ENCODE data around the gene CPA5. TPM values are rescaled to one million over a fixed set of nuclear protein-coding genes. Genes with fewer than 3 reads are reported as not detected.

Gene CPA5
- total RNA-seq, 1 donor: not detected

DNA sequence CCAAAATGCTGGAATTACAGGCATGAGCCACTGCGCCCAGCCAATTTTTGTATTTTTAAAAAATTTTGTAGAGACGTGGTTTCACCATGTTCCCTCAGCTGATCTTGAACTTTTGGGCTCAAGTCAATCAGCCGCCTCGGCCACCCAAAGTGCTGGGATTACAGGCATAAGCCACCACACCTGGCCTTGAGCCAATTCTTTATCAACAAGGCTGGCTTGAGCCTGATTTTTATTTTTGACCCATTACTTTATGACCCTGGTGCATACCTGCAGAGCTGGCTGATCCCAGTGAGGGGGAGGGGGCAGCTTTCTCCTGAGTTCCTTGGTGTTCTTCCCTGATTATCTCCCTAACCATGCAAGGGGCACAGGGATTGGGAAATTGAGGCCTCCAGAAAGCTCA lies 19.8 kb downstream of the CPA5 start:
- no peak overlapping the region for H3K4me3 ChIP-seq (ENCODE audit: low read depth, low read length)
- no peak for DNase-seq (ENCODE audit: low read depth)
- TF ChIP-seq CTCF (IDR thresholded peaks at IDR 0.05; ENCODE audit: insufficient read depth, low read depth, low read length): no peak

DNA sequence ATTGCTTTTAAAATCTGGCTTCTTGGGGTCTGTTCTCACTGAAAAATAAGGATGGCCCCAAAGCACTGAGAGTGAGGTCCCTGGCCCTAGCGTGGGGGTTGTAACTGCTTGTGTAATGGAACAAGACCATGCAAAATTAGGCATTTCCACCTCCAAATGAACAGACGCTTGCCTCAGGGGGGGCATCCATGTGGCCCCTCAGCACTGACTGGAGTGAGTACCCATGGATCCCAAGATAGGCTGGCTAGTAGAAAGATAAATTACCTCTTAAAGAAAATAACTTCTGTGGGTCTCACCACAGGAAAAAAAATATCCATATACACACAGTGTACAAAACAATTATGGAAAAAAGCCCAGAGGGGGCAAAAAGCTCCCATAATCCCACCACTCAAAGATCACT lies 20.5 kb downstream of the CPA5 start:
- no peak for TF ChIP-seq CTCF (IDR thresholded peaks at IDR 0.05; ENCODE audit: insufficient read depth, low read depth, low read length)
- no peak overlapping the region for H3K4me3 ChIP-seq (ENCODE audit: low read depth, low read length)
- DNase-seq (ENCODE audit: low read depth): no peak

DNA sequence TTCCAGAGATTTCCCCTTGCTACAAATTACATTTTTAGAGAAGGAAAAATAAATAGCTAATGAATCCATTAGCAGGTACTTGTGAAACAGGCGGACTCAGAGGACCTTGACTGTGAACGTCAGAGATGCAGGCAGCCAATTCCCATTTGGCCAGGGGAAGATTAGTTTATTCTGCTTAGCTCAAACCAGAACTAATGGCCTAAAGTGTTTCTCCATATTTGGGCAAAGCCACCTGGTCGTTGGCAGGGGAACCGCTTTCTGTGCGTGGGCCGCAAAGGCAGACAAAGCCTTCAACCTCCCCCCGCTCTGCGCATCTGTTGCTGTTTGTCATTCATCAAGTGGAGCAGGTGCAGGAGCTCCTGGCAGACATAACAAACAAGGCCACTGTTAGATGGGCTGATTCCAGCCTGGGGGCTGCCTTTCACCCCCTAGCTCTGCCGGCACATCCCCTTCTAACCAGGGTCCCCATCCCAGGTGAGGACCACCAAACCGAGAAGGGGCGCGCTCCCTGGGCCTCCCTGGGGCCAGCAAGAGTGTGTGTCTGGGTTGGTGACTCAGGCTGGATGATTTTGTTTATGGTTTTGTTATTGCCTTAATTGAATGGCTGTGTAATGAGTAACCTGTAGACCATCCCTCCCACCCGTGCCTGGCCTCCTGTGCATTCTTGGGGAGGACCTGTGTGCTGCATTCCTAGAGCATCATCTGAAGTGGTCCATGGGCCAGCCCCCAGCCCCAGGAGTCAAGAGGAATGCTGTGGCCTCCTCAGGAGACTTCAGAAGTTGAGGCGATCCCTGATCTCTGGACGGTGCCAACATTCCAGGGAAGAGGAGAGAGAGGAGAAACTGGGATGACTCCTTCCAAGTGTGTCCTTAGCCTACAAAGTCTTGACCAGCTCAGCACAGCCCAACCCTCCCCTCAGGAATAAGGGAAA lies 21.2 kb downstream of the CPA5 start:
- no peak for TF ChIP-seq CTCF (IDR thresholded peaks at IDR 0.05; ENCODE audit: insufficient read depth, low read depth, low read length)
- peak; percentile 89 for DNase-seq (ENCODE audit: low read depth)
- H3K4me3 ChIP-seq (ENCODE audit: low read depth, low read length): no peak overlapping the region

GRCh38 chr7:130366564-130366963 lies 21.9 kb downstream of the CPA5 start:
- no peak for DNase-seq (ENCODE audit: low read depth)
- no peak overlapping the region for H3K4me3 ChIP-seq (ENCODE audit: low read depth, low read length)
- no peak for TF ChIP-seq CTCF (IDR thresholded peaks at IDR 0.05; ENCODE audit: insufficient read depth, low read depth, low read length)

- DNase-seq (ENCODE audit: low read depth): no peak
- no peak overlapping the region for H3K4me3 ChIP-seq (ENCODE audit: low read depth, low read length)
- no peak for TF ChIP-seq CTCF (IDR thresholded peaks at IDR 0.05; ENCODE audit: insufficient read depth, low read depth, low read length)
These were observed 22.6 kb downstream of the CPA5 start for GRCh38 chr7:130367088-130367755.

GRCh38 chr7:130367836-130368746 lies 23.5 kb downstream of the CPA5 start:
- no peak overlapping the region for H3K4me3 ChIP-seq (ENCODE audit: low read depth, low read length)
- no peak for DNase-seq (ENCODE audit: low read depth)
- no peak for TF ChIP-seq CTCF (IDR thresholded peaks at IDR 0.05; ENCODE audit: insufficient read depth, low read depth, low read length)
